HUES6 (cell line): ENCODE measurements around the gene LHPP.

Experiments used
- H3K27ac ChIP-seq: 2 replicates; pipeline ENCODE4 v1.7.0; 2013; ENCODE audit warnings: low read depth, mild to moderate bottlenecking, low read length, inconsistent platforms
- H3K27me3 ChIP-seq: 2 replicates; pipeline ENCODE4 v1.6.1; 2013; ENCODE audit warnings: low read length; ENCODE audit not compliant: control insufficient read depth, insufficient read depth
- H3K36me3 ChIP-seq: 2 replicates; pipeline ENCODE4 v1.6.1; 2013; ENCODE audit warnings: low read length; ENCODE audit not compliant: control insufficient read depth, insufficient read depth
- H3K4me1 ChIP-seq: 2 replicates; pipeline ENCODE4 v1.6.1; 2013; ENCODE audit warnings: low read length; ENCODE audit not compliant: control insufficient read depth, insufficient read depth
- H3K4me3 ChIP-seq: 2 replicates; pipeline ENCODE4 v1.5.1; 2013; ENCODE audit warnings: low read depth, low read length
- H3K9ac ChIP-seq: one replicate; pipeline ENCODE4 v1.6.1; 2013; ENCODE audit warnings: mild to moderate bottlenecking, low read length
- H3K9me3 ChIP-seq: 2 replicates; pipeline ENCODE4 v1.6.1; 2013; ENCODE audit warnings: low read depth, low read length; ENCODE audit not compliant: control insufficient read depth, insufficient read depth

Gene LHPP

GRCh38 chr10:124570646-124571045, 109.0 kb downstream of the LHPP start:
- Histone ChIP-seq H3K4me3 (no peak overlapping the region), H3K36me3 (no peaks in the 10 kb centered on the region), H3K9ac (no peak overlapping the region), H3K27ac (no peak overlapping the region), H3K9me3 (peaks cover 6% of the 10 kb centered on the region), H3K27me3 (no peaks in the 10 kb centered on the region), H3K4me1 (peaks cover 1% of the 10 kb centered on the region)

- no peaks in the 10 kb centered on the region for H3K36me3 ChIP-seq
- no peak overlapping the region for H3K4me3 ChIP-seq
- peaks cover 6% of the 10 kb centered on the region for H3K9me3 ChIP-seq
- no peak overlapping the region for H3K27ac ChIP-seq
- H3K27me3 ChIP-seq: no peaks in the 10 kb centered on the region
- H3K4me1 ChIP-seq: no peaks in the 10 kb centered on the region
- H3K9ac ChIP-seq: no peak overlapping the region
These were observed 111.1 kb downstream of the LHPP start for GRCh38 chr10:124572751-124573150.

GRCh38 chr10:124573726-124574455, 112.3 kb downstream of the LHPP start:
- Histone ChIP-seq H3K4me1 (no peaks in the 10 kb centered on the region), H3K36me3 (no peaks in the 10 kb centered on the region), H3K27me3 (no peaks in the 10 kb centered on the region), H3K9ac (no peak overlapping the region), H3K27ac (no peak overlapping the region), H3K9me3 (peaks cover 6% of the 10 kb centered on the region), H3K4me3 (no peak overlapping the region)

DNA sequence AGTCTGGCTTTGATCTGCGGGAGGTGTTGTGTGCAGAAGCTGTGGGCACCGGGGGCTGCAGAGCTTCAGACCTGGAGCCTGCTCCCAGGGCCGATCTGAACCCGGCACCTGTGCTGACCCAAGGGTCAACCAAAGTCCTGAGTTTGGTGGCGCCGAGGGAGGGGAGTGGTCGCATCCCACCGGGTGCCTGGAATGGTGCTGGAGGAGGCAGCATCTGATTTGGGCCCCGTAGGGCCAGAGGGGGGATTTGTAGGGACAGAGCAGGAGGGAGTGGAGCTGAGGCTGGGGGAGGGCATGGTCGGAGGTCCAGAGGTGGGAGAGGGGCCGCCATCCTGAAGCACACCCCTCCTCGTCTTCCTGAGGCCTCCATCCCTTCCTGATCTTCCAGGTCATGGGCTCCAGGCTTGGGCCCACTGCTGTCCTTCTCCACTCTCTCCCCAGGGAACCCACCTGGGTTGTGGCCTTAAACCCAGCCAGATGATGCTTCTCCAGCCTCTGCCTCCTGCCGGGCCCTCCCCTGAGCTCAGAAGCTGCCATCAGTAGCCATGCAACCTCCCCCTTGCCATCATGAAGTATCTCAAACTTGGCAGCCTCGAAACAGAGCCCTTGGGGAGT, 112.9 kb downstream of the LHPP start:
- no peak overlapping the region for H3K4me3 ChIP-seq
- no peak overlapping the region for H3K9ac ChIP-seq
- H3K27me3 ChIP-seq: no peaks in the 10 kb centered on the region
- no peak overlapping the region for H3K27ac ChIP-seq
- no peaks in the 10 kb centered on the region for H3K36me3 ChIP-seq
- H3K9me3 ChIP-seq: peaks cover 6% of the 10 kb centered on the region
- H3K4me1 ChIP-seq: no peaks in the 10 kb centered on the region

DNA sequence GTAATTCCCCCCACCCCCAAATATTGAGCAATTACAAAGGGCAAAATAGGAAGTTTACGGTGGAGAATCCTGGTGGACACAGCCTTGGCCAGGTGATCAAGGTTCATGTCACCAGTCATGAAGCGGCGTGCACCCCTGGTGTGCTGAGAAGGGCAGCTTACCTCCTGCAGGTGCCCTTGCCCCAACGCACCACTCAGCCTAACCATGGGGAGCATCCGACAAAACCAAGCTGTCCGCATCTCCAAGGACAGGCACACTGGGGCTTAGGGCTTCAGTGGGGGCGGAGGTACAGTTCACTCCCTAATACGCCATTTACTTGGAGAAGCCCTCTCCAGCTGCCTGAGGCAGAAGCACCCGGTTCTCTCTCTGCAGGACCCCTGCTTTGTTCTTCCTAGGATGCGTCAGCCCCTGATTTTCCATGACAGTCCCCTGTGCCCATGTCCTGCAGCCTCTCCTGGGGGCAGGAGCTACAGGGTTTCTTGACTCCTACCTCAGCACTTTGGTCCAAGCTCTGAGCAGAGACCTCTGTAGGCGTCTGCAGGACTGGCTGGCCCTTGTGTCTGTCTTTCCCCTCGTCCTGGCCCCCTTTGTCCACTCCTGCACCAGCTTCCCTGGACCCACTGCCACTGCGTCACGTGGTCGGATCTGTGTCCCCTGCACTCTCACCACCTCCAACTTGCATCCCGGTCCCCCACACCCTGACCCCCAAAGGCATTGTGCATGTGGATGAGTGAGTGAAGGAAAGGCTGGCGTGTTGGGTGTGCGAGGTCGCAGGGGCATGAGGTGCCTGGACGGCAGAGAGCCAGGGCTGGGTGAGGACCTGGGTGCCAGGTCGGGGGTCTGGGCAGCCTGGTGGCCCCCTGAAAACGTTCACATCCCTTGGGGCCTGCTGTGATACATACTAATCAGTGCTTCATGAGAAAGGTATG, 113.7 kb downstream of the LHPP start:
- H3K4me1 ChIP-seq: no peaks in the 10 kb centered on the region
- no peak overlapping the region for H3K9ac ChIP-seq
- no peaks in the 10 kb centered on the region for H3K27me3 ChIP-seq
- H3K9me3 ChIP-seq: peaks cover 12% of the 10 kb centered on the region
- H3K4me3 ChIP-seq: no peak overlapping the region
- H3K27ac ChIP-seq: no peak overlapping the region
- no peaks in the 10 kb centered on the region for H3K36me3 ChIP-seq

GRCh38 chr10:124576526-124577420, 115.2 kb downstream of the LHPP start:
- no peak overlapping the region for H3K9ac ChIP-seq
- no peaks in the 10 kb centered on the region for H3K36me3 ChIP-seq
- no peak overlapping the region for H3K27ac ChIP-seq

DNA sequence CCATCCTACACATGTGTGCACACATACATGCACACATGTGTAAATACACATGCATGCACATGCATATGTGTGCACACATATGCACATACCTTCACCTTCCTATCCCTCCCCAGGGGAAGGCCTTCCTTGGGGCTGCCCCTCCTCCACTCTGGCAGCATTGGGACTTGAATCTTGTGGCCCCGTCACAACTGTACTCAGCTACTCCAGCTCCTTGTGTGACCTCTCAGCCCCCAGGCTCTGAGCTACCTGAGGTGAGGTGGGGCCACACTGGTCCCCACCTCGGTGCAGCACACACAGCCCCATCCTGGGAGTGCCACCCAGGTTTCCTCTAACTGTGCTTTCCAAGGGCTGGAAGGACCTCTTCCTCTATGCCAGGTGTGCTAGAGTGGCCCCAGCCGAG, 116.0 kb downstream of the LHPP start:
- H3K36me3 ChIP-seq: no peaks in the 10 kb centered on the region
- no peak overlapping the region for H3K27ac ChIP-seq
- no peak overlapping the region for H3K4me3 ChIP-seq
- H3K9ac ChIP-seq: no peak overlapping the region
- no peaks in the 10 kb centered on the region for H3K27me3 ChIP-seq
- 0 out of 2 replicates have a peak, but pooled peaks cover 7% of the 10 kb centered on the region for H3K9me3 ChIP-seq
- no peaks in the 10 kb centered on the region for H3K4me1 ChIP-seq

More at GRCh38 chr10:124576526-124577420, 115.2 kb downstream of the LHPP start:
- Histone ChIP-seq H3K4me1 (no peaks in the 10 kb centered on the region), H3K27me3 (no peaks in the 10 kb centered on the region), H3K9me3 (0 out of 2 replicates have a peak, but pooled peaks cover 7% of the 10 kb centered on the region), H3K4me3 (no peak overlapping the region)

GRCh38 chr10:124578231-124579010, 116.8 kb downstream of the LHPP start:
- Histone ChIP-seq H3K36me3 (no peaks in the 10 kb centered on the region), H3K9me3 (0 out of 2 replicates have a peak, but pooled peaks cover 7% of the 10 kb centered on the region), H3K27me3 (no peaks in the 10 kb centered on the region), H3K27ac (no peak overlapping the region), H3K4me3 (no peak overlapping the region), H3K4me1 (no peaks in the 10 kb centered on the region), H3K9ac (no peak overlapping the region)

DNA sequence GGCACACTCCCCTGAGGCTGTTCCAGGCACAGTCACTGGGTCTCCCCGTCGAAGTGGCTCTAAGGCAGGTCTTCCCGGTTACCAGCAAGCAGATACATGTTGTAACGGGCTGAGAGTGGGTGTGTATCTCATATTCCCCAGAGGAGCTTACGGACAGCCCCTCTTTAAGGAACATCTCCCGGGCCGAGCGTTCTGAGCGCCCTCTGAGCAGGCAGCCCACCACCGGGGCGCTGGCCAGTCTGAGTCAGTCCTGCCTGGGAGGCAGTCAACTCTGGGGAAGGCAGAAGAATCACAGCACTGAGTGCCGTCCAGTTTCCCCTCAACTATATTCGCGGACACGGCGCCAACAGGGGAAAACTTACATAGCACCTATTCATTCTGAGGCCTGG, 117.4 kb downstream of the LHPP start:
- Histone ChIP-seq H3K4me3 (no peak overlapping the region), H3K9ac (no peak overlapping the region), H3K36me3 (no peaks in the 10 kb centered on the region), H3K9me3 (0 out of 2 replicates have a peak, but pooled peaks cover 7% of the 10 kb centered on the region), H3K27ac (no peak overlapping the region), H3K4me1 (no peaks in the 10 kb centered on the region), H3K27me3 (no peaks in the 10 kb centered on the region)

GRCh38 chr10:124586142-124586541, 124.5 kb downstream of the LHPP start:
- H3K4me3 ChIP-seq: no peak overlapping the region
- H3K36me3 ChIP-seq: no peaks in the 10 kb centered on the region
- H3K27ac ChIP-seq: no peak overlapping the region
- no peaks in the 10 kb centered on the region for H3K27me3 ChIP-seq
- H3K9ac ChIP-seq: no peak overlapping the region
- H3K4me1 ChIP-seq: peaks cover 6% of the 10 kb centered on the region; the same call in 1 of the 2 replicates
- H3K9me3 ChIP-seq: no peaks in the 10 kb centered on the region
